ENCODE data around the gene PMP22.

DNA sequence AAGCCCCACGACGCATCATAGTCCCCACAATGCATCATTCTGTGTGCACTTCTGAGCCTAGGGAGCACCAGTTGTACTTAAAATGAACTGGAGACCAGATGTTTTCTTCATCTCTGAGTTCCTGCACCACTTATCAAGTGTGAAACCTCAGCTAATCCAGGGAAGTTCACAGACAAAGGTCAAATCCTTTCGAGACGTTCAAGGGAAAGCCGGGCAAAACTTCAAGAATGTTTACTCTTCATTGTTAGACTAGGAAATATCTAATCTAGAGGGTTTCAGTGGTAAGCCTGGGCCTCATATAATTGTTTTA lies 4.6 kb upstream of the PMP22 start:
- TF ChIP-seq LEF1 (IDR thresholded peaks at IDR 0.05; ENCODE audit: borderline replicate concordance) (no peak), FOXA1 (IDR thresholded peaks at IDR 0.05) (no peak), ZNF384 (IDR thresholded peaks at IDR 0.05) (no peak), SP1 (IDR thresholded peaks at IDR 0.05) (no peak), ELF4 (IDR thresholded peaks at IDR 0.05) (no peak)

Measured in HEK293T (cell line).